Trophoblast cell (in vitro differentiated cells and primary cell): Measurements from ENCODE around the gene OPN3.

Source experiments
- DNase-seq, 2 donors: peaks; one replicate each; pipeline ENCODE4 v3.0.0-alpha.2; 2016
- H2AFZ ChIP-seq: 2 replicates; pipeline ENCODE4 v1.6.1; 2013; ENCODE audit warnings: low read length, moderate library complexity, mild to moderate bottlenecking; ENCODE audit not compliant: insufficient read depth, poor library complexity
- H2AK5ac ChIP-seq: 2 replicates; pipeline ENCODE4 v1.6.1; 2013; ENCODE audit warnings: mild to moderate bottlenecking, low read length
- H2BK120ac ChIP-seq: 2 replicates; pipeline ENCODE4 v1.6.1; 2013; ENCODE audit warnings: low read length, mild to moderate bottlenecking, moderate library complexity; ENCODE audit not compliant: insufficient read depth, poor library complexity
- H2BK12ac ChIP-seq: 2 replicates; pipeline ENCODE4 v1.6.1; 2013; ENCODE audit warnings: mild to moderate bottlenecking, low read length, moderate library complexity
- H2BK5ac ChIP-seq: 2 replicates; pipeline ENCODE4 v1.6.1; 2013; ENCODE audit warnings: low read length, low read depth, moderate library complexity, mild to moderate bottlenecking; ENCODE audit not compliant: poor library complexity
- H3K14ac ChIP-seq: 2 replicates; pipeline ENCODE4 v1.6.1; 2013; ENCODE audit warnings: mild to moderate bottlenecking, low read length
- H3K18ac ChIP-seq: 2 replicates; pipeline ENCODE4 v1.6.1; 2013; ENCODE audit warnings: mild to moderate bottlenecking, low read length
- H3K23ac ChIP-seq: 2 replicates; pipeline ENCODE4 v1.6.1; 2013; ENCODE audit warnings: low read length
- H3K27ac ChIP-seq: 2 replicates; pipeline ENCODE4 v1.5.1; 2013; ENCODE audit warnings: low read depth, mild to moderate bottlenecking, inconsistent platforms, low read length, moderate library complexity
- H3K27me3 ChIP-seq: 2 replicates; pipeline ENCODE4 v1.6.1; 2013; ENCODE audit warnings: inconsistent platforms, mild to moderate bottlenecking, low read length, moderate library complexity; ENCODE audit not compliant: insufficient read depth
- H3K36me3 ChIP-seq, 2 experiments: 1 replicate in 1 of 2; 2 replicates in 1 of 2; pipeline ENCODE4 v1.6.1; 2013; ENCODE audit warnings: low read length in 2 of 2, mild to moderate bottlenecking in 2 of 2, moderate library complexity in 1 of 2; ENCODE audit not compliant: insufficient read depth in 2 of 2, control insufficient read depth in 1 of 2
- H3K4ac ChIP-seq: 2 replicates; pipeline ENCODE4 v1.6.1; 2013; ENCODE audit warnings: low read depth, mild to moderate bottlenecking, low read length, moderate library complexity
- H3K4me1 ChIP-seq, 2 experiments: 1 replicate in 1 of 2; 2 replicates in 1 of 2; pipeline ENCODE4 v1.6.1; 2013; ENCODE audit warnings: low read length in 2 of 2, mild to moderate bottlenecking in 2 of 2, moderate library complexity in 1 of 2; ENCODE audit not compliant: insufficient read depth in 2 of 2, control insufficient read depth in 1 of 2
- H3K4me2 ChIP-seq: 2 replicates; pipeline ENCODE4 v1.6.1; 2013; ENCODE audit warnings: inconsistent platforms, mild to moderate bottlenecking, low read length, moderate library complexity
- H3K4me3 ChIP-seq: 2 replicates; pipeline ENCODE4 v1.5.1; 2013; ENCODE audit warnings: mild to moderate bottlenecking, low read depth, low read length, inconsistent platforms
- H3K79me1 ChIP-seq: one replicate; pipeline ENCODE4 v1.6.1; 2013; ENCODE audit warnings: low read length
- H3K79me2 ChIP-seq: 2 replicates; pipeline ENCODE4 v1.6.1; 2013; ENCODE audit warnings: low read length, mild to moderate bottlenecking; ENCODE audit not compliant: control insufficient read depth, insufficient read depth, poor library complexity
- H3K9ac ChIP-seq: 2 replicates; pipeline ENCODE4 v1.6.1; 2013; ENCODE audit warnings: mild to moderate bottlenecking, low read length
- H3K9me3 ChIP-seq: 2 replicates; pipeline ENCODE4 v1.6.1; 2013; ENCODE audit warnings: low read depth, mild to moderate bottlenecking, control low read depth, inconsistent platforms, low read length; ENCODE audit not compliant: insufficient read depth
- H4K12ac ChIP-seq: 2 replicates; pipeline ENCODE4 v1.6.1; 2013; ENCODE audit warnings: low read depth, mild to moderate bottlenecking, low read length, moderate library complexity
- H4K8ac ChIP-seq: 2 replicates; pipeline ENCODE4 v1.6.1; 2013; ENCODE audit warnings: low read depth, mild to moderate bottlenecking, low read length, moderate library complexity
- H4K91ac ChIP-seq: one replicate; pipeline ENCODE4 v1.6.1; 2013; ENCODE audit warnings: low read depth, mild to moderate bottlenecking, low read length, moderate library complexity
- WGBS: extraction: QIAGEN DNeasy Blood & Tissue Kit; methylation state at CpG from one replicate; pipeline ENCODE4 v1.1.7; 2013; ENCODE audit warnings: missing lambda C conversion rate; ENCODE audit not compliant: insufficient read length, insufficient coverage; ENCODE audit errors: extremely low coverage; 5-methylcytosine and 5-hydroxymethylcytosine counted together

OPN3 gene

DNA sequence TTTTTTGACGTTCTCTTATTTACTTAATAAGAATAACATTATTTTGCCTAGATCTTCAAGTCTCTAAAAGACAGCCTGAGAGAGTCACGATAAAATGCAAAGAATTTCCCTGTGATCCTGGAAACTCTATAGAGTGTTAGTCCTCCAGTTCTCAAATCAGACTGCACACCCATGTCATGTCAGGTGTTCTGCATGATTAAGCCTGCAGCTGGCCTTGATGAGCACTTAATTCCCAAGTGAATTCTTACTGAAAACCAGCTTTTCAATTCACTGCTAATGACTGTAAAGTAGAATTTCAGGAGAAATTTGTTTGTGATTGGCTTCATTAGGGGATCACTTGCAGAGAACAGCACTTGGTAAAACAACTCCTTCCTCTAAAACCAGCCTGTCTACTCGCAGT lies 41.9 kb downstream of the OPN3 start:
- no peaks in the 10 kb centered on the region for H3K27me3 ChIP-seq
- H4K91ac ChIP-seq = no peak overlapping the region
- no peaks in the 10 kb centered on the region for H3K79me2 ChIP-seq
- H3K79me1 ChIP-seq = no peaks in the 10 kb centered on the region
- no peak overlapping the region for H4K8ac ChIP-seq
- no peak overlapping the region for H3K18ac ChIP-seq
- H3K9ac ChIP-seq = no peak overlapping the region
- no CpG with 5 or more reads among the region's 3 CpGs for WGBS
- H2BK12ac ChIP-seq = no peak overlapping the region
- no peak overlapping the region for H2BK120ac ChIP-seq
- DNase-seq = no peak
- peaks cover 4% of the 10 kb centered on the region in 2 experiments for H3K4me1 ChIP-seq
- peaks cover 1 to 8% of the 10 kb centered on the region in 2 experiments for H3K36me3 ChIP-seq
- H3K4me3 ChIP-seq = no peak overlapping the region
- no peak overlapping the region for H3K14ac ChIP-seq
- no peak overlapping the region for H3K27ac ChIP-seq
- H3K4me2 ChIP-seq = no peak overlapping the region
- no peak overlapping the region for H3K4ac ChIP-seq
- H3K23ac ChIP-seq = no peak overlapping the region
- no peaks in the 10 kb centered on the region for H3K9me3 ChIP-seq
- H4K12ac ChIP-seq = no peak overlapping the region
- no peak overlapping the region for H2AK5ac ChIP-seq
- no peak overlapping the region for H2BK5ac ChIP-seq
- H2AFZ ChIP-seq = no peak overlapping the region

DNA sequence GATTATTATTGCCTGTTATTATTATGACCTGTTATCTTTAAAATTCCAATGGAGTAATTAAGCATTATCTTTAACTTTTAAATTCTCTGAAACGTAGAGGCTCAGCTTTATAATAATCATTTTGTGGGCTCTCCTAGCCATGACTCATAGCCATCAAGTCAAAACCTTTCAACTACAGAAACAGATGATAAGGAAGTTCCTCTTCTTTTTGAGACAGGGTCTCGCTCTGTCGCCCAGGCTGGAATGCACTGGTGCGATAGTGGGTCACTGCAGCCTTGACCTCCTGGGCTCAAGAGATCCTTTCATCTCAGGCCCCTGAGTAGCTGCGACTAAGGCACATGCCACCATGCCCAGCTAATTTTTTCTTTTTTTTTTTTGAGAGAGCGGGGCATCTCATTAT lies 43.5 kb downstream of the OPN3 start:
- Histone ChIP-seq H3K4me2 (no peak overlapping the region), H3K79me2 (no peaks in the 10 kb centered on the region), H3K14ac (no peak overlapping the region), H2AK5ac (no peak overlapping the region), H4K12ac (no peak overlapping the region), H3K79me1 (peaks cover 3% of the 10 kb centered on the region), H2BK12ac (no peak overlapping the region), H3K27ac (no peak overlapping the region), H4K8ac (no peak overlapping the region), H3K23ac (no peak overlapping the region), H3K36me3 (peaks cover 1 to 8% of the 10 kb centered on the region in 2 experiments), H2BK5ac (no peak overlapping the region), H3K27me3 (no peaks in the 10 kb centered on the region), H3K4me1 (peaks cover 6 to 7% of the 10 kb centered on the region in 2 experiments), H2AFZ (no peak overlapping the region), H3K4ac (no peak overlapping the region), H2BK120ac (no peak overlapping the region), H4K91ac (no peak overlapping the region), H3K9me3 (no peaks in the 10 kb centered on the region), H3K9ac (no peak overlapping the region), H3K4me3 (no peak overlapping the region), H3K18ac (no peak overlapping the region)
- no peak for DNase-seq
- WGBS = no CpG with 5 or more reads among the region's 6 CpGs

DNA sequence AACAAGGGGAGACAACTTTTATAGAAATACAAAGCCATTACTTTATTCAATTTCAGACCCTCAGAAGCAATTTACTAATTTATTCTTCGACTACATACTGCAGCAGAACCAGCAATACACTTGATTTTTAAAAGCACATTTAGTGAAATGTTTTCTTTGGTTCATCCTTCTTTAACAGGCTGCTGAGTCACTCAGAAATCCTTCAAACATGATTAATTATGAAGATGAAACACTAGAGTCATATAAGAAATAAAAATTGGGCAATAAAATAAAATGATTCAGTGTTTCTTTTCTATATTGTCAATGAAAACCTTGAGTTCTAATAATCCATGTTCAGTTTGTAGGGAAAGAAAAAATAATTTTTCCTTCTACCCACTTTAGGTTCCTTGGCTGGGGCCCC lies 47.0 kb downstream of the OPN3 start:
- no peak overlapping the region for H2AK5ac ChIP-seq
- no peaks in the 10 kb centered on the region for H3K27me3 ChIP-seq
- no peak overlapping the region for H2BK120ac ChIP-seq
- WGBS = no CpG with 5 or more reads among the region's 1 CpG
- no peak overlapping the region for H3K23ac ChIP-seq
- H3K4me2 ChIP-seq = no peak overlapping the region
- H3K4ac ChIP-seq = no peak overlapping the region
- no peak overlapping the region for H3K9ac ChIP-seq
- no peak for DNase-seq
- peaks cover 1 to 8% of the 10 kb centered on the region in 2 experiments for H3K36me3 ChIP-seq
- H4K91ac ChIP-seq = no peak overlapping the region
- peaks cover 7% of the 10 kb centered on the region for H3K79me1 ChIP-seq
- no peak overlapping the region for H2AFZ ChIP-seq
- H3K79me2 ChIP-seq = no peaks in the 10 kb centered on the region
- H3K27ac ChIP-seq = no peak overlapping the region
- H2BK5ac ChIP-seq = no peak overlapping the region
- no peak overlapping the region for H3K18ac ChIP-seq
- H4K8ac ChIP-seq = no peak overlapping the region
- H3K9me3 ChIP-seq = no peaks in the 10 kb centered on the region
- H3K4me1 ChIP-seq = peaks cover 7 to 9% of the 10 kb centered on the region in 2 experiments
- H3K14ac ChIP-seq = no peak overlapping the region
- H4K12ac ChIP-seq = no peak overlapping the region
- H2BK12ac ChIP-seq = no peak overlapping the region
- no peak overlapping the region for H3K4me3 ChIP-seq

GRCh38 chr1:241592273-241592958 lies 47.8 kb downstream of the OPN3 start:
- Histone ChIP-seq H3K27me3 (no peaks in the 10 kb centered on the region), H3K18ac (peak overlapping the region; percentile 88), H3K4me3 (no peak overlapping the region), H3K4me2 (no peak overlapping the region), H3K9me3 (no peaks in the 10 kb centered on the region), H3K4ac (no peak overlapping the region), H4K12ac (no peak overlapping the region), H3K23ac (no peak overlapping the region), H2AK5ac (peak overlapping the region; percentile 79), H2AFZ (no peak overlapping the region), H2BK5ac (peak overlapping the region; percentile 88), H3K9ac (no peak overlapping the region), H3K79me1 (peaks cover 7% of the 10 kb centered on the region), H3K14ac (no peak overlapping the region), H2BK120ac (no peak overlapping the region), H4K8ac (peak overlapping the region; percentile 62), H3K79me2 (no peaks in the 10 kb centered on the region), H3K4me1 (peaks cover 7 to 9% of the 10 kb centered on the region in 2 experiments), H3K36me3 (peaks cover 1 to 8% of the 10 kb centered on the region in 2 experiments), H2BK12ac (peak overlapping the region; percentile 69), H4K91ac (peak overlapping the region; percentile 74), H3K27ac (peak overlapping the region; percentile 76)
- no CpG with 5 or more reads among the region's 3 CpGs for WGBS
- DNase-seq = peak; percentile 52 to 80
